Epithelial cell of esophagus (primary cell): Measurements from ENCODE around the gene MAGOH.
A peak's percentile ranks its signal among the peaks of the same experiment; 100 is the strongest.

Experiments used
- DNase-seq: peaks from one replicate; pipeline ENCODE4 v3.0.0; 2010; ENCODE audit warnings: low read depth
- H3K4me3 ChIP-seq: 2 replicates; pipeline ENCODE4 v1.5.1; 2011; ENCODE audit warnings: mild to moderate bottlenecking, low read length, control low read depth
- TF ChIP-seq, protein P1 (sequence below): IDR thresholded peaks from 2 replicates; pipeline ENCODE4 v1.5.1; 2011; ENCODE audit warnings: low read depth, mild to moderate bottlenecking, low read length, control low read depth, inconsistent platforms; ENCODE audit not compliant: insufficient read depth; ENCODE audit errors: missing control alignments

Gene MAGOH

GRCh38 chr1:53220962-53221286 lies 17.4 kb downstream of the MAGOH start:
- TF ChIP-seq, protein P1, sequence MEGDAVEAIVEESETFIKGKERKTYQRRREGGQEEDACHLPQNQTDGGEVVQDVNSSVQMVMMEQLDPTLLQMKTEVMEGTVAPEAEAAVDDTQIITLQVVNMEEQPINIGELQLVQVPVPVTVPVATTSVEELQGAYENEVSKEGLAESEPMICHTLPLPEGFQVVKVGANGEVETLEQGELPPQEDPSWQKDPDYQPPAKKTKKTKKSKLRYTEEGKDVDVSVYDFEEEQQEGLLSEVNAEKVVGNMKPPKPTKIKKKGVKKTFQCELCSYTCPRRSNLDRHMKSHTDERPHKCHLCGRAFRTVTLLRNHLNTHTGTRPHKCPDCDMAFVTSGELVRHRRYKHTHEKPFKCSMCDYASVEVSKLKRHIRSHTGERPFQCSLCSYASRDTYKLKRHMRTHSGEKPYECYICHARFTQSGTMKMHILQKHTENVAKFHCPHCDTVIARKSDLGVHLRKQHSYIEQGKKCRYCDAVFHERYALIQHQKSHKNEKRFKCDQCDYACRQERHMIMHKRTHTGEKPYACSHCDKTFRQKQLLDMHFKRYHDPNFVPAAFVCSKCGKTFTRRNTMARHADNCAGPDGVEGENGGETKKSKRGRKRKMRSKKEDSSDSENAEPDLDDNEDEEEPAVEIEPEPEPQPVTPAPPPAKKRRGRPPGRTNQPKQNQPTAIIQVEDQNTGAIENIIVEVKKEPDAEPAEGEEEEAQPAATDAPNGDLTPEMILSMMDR: no peak
- no peak for DNase-seq
- H3K4me3 ChIP-seq: peak overlapping the region; percentile 77

DNA sequence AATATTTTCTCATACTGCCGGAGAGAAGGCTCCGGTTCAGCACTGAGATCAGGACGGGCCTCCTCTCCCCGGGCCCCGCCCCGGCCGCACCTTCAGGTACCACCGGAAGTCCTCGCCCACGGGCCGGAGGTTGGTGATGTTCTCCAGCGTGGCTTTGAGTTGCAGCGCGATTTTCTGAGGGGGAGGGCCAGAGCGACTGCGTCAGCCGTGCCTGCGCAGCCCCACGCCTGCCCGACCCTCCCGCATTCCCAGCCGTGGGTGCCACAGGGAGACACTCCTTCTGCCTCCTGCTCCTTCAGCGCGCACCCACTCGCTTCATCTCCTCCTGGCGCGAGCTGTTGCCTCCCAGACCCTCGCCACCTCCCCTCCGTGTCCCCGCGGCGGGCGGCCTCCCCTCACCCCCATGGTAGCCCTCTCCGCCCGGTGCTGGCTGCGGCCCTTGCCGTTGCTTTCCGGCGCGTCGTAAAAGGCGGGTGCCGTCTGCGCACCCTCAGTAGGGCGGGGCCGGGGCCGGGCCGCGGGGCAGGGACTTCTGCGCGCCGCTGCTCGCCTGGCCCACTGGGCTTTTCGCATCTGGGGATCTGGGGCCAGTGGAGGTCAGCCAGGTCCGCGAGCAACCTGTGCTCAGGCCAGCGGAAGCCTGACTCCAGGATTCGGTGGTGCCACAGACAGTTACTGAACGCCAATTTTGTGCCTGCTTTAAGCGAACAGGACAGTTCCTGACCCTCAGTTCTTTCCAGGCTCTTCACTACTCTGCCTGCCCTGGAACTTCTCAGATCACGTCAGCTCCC lies 18.0 kb downstream of the MAGOH start, which contains the start of gene CZIB:
CZIB (minus strand) TSS at position 464 of the 791 bp plus-strand sequence; CDS start at position 405, 59 bp downstream.
- peak; percentile 96 for DNase-seq
- TF ChIP-seq, protein P1: no peak
- H3K4me3 ChIP-seq: peak within 1 kb of the TSS; percentile 77

GRCh38 chr1:53219711-53220110 lies 18.6 kb downstream of the MAGOH start:
- H3K4me3 ChIP-seq: peak overlapping the region; percentile 77
- DNase-seq: no peak
- TF ChIP-seq, protein P1: no peak

GRCh38 chr1:53218201-53218600 lies 20.1 kb downstream of the MAGOH start:
- no peak for DNase-seq
- TF ChIP-seq, protein P1: no peak

GRCh38 chr1:53214376-53214940 lies 23.9 kb downstream of the MAGOH start:
- TF ChIP-seq, protein P1: no peak
- DNase-seq: no peak
- H3K4me3 ChIP-seq: no peak overlapping the region

More at GRCh38 chr1:53218201-53218600, 20.1 kb downstream of the MAGOH start:
- no peak overlapping the region for H3K4me3 ChIP-seq

DNA sequence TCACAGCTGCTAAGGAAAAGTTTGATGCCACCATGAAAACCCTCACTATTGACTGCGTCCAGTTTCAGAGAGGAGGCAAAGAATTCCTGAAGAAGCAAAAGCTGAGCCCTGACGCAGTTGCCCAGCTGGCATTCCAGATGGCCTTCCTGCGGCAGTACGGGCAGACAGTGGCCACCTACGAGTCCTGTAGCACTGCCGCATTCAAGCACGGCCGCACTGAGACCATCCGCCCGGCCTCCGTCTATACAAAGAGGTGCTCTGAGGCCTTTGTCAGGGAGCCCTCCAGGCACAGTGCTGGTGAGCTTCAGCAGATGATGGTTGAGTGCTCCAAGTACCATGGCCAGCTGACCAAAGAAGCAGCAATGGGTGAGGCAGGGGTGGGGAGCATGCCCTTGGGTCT lies 27.4 kb downstream of the MAGOH start:
- TF ChIP-seq, protein P1: no peak
- H3K4me3 ChIP-seq: no peak overlapping the region
- no peak for DNase-seq
